ENCODE data around the gene ZNF488. TPM values are rescaled to one million over a fixed set of nuclear protein-coding genes. Genes with fewer than 3 reads are reported as not detected.

The ZNF488 gene
- total RNA-seq, 4 donors from 2014 or later = 0.12 to 0.47 TPM; not detected in 2

GRCh38 chr10:47370878-47371277 is 13.2 kb downstream of the ZNF488 start:
- 63 to 87% methylated on average over 1 to 6 of the region's 7 CpGs for WGBS, 2 donors (ENCODE audit: low coverage in 1 of 2)
- TF ChIP-seq, protein P1, sequence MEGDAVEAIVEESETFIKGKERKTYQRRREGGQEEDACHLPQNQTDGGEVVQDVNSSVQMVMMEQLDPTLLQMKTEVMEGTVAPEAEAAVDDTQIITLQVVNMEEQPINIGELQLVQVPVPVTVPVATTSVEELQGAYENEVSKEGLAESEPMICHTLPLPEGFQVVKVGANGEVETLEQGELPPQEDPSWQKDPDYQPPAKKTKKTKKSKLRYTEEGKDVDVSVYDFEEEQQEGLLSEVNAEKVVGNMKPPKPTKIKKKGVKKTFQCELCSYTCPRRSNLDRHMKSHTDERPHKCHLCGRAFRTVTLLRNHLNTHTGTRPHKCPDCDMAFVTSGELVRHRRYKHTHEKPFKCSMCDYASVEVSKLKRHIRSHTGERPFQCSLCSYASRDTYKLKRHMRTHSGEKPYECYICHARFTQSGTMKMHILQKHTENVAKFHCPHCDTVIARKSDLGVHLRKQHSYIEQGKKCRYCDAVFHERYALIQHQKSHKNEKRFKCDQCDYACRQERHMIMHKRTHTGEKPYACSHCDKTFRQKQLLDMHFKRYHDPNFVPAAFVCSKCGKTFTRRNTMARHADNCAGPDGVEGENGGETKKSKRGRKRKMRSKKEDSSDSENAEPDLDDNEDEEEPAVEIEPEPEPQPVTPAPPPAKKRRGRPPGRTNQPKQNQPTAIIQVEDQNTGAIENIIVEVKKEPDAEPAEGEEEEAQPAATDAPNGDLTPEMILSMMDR (IDR thresholded peaks at IDR 0.05) = no peak
- no peak for TF ChIP-seq POLR2A (IDR thresholded peaks at IDR 0.05)
- TF ChIP-seq POLR2AphosphoS5 (IDR thresholded peaks at IDR 0.05) = no peak
- no peak for TF ChIP-seq EP300 (IDR thresholded peaks at IDR 0.05)
- H3K36me3 ChIP-seq = no peaks in the 10 kb centered on the region
- H3K27ac ChIP-seq = no peak overlapping the region
- no peaks in the 10 kb centered on the region for H3K9me3 ChIP-seq
- no peak for ATAC-seq
- no peak overlapping the region for H3K4me3 ChIP-seq
- H3K27me3 ChIP-seq = no peaks in the 10 kb centered on the region
- peaks cover 0 to 12% (median 7%) of the 10 kb centered on the region in 3 donors for H3K4me1 ChIP-seq

- Histone ChIP-seq H3K36me3 (no peaks in the 10 kb centered on the region), H3K27me3 (no peaks in the 10 kb centered on the region), H3K4me3 (no peak overlapping the region), H3K4me1 (peaks cover 0 to 10% (median 6%) of the 10 kb centered on the region in 3 donors), H3K9me3 (no peaks in the 10 kb centered on the region), H3K27ac (no peak overlapping the region)
- no peak for ATAC-seq
- WGBS, 2 donors (ENCODE audit: low coverage in 1 of 2) = 93 to 97% methylated on average over 3 to 10 of the region's 11 CpGs
- no peak for TF ChIP-seq POLR2AphosphoS5 (IDR thresholded peaks at IDR 0.05)
- no peak for TF ChIP-seq POLR2A (IDR thresholded peaks at IDR 0.05)
- TF ChIP-seq, protein P1 (IDR thresholded peaks at IDR 0.05) = no peak
- no peak for TF ChIP-seq EP300 (IDR thresholded peaks at IDR 0.05)
Measured at GRCh38 chr10:47370015-47370767, 13.9 kb downstream of the ZNF488 start.

DNA sequence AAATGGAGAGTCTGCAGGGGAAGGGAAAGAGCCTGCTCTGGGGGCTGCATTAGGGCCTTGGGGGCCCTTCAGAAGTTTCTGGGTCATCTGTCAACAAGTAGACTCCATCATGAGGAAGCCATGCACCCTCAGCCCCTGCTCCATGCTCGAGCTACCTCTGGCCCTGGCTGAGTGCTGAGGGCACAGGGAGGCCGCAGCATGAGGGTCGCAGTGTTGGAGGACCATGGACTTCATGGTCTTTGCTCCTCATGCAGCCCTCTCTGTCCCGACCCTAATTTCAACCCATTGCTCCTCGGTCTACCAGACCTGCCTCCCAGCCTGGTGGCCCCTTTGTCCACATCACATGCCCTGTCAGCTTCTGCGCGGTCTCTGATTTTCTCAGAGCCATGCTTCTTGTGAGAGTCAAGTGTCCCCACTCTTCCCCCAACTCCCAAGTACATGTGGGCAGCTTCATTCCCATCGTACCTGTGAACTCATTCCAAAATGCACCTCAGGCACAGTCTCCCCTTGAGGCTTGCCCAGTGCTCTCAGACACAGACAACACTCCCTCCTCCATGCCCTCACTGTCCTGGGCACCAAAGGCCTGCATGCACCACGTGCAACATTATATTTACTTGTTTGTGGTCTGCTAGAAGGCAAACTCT is 14.7 kb downstream of the ZNF488 start:
- WGBS, 2 donors (ENCODE audit: low coverage in 1 of 2) = 67 to 93% methylated on average over 4 to 7 of the region's 9 CpGs
- Histone ChIP-seq H3K27ac (no peak overlapping the region), H3K4me3 (no peak overlapping the region), H3K36me3 (no peaks in the 10 kb centered on the region), H3K27me3 (no peaks in the 10 kb centered on the region), H3K4me1 (peaks cover 0 to 2% (median 0%) of the 10 kb centered on the region in 3 donors), H3K9me3 (no peaks in the 10 kb centered on the region)
- no peak for ATAC-seq
- TF ChIP-seq EP300 (IDR thresholded peaks at IDR 0.05) (no peak), POLR2AphosphoS5 (IDR thresholded peaks at IDR 0.05) (no peak), POLR2A (IDR thresholded peaks at IDR 0.05) (no peak)
- TF ChIP-seq, protein P1 (IDR thresholded peaks at IDR 0.05) = no peak

DNA sequence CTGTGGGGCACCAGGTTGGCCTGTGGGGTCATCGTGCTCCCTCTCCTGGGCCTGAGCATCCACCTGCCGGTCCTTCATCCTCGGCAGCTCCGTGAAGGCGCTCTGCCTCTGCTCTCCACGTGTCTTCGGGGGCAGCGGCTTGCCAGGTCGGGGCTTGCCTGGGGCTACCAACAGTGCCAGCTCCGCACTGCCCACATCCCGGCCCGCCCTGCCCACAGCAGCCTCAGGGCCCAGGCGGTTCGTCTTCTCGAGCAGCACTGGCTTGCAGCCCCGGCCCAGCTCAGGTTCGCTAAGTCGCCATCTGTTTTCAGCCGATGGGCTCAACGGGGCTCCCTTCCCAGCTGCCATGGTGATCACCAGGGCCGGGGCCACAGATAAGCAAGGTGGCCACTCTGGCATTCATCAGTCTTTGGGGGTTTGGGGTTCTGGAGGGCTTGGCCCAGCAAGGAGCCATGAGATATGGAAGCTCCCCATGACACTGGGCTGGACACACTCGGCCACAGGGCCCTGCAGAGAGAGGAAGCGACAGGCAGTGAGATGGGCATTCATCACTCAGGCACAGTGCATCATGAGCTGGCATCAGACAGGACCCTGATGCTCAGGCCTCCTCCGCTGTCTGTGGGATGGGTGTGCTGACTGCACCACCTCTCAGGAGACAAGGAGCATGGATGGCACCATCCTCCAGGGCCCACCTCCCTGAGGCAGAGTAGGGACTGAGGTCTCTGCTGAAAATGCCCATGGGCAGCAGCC is 15.5 kb downstream of the ZNF488 start:
- TF ChIP-seq POLR2A (IDR thresholded peaks at IDR 0.05) = no peak
- TF ChIP-seq, protein P1 (IDR thresholded peaks at IDR 0.05) = no peak
- no peak for TF ChIP-seq POLR2AphosphoS5 (IDR thresholded peaks at IDR 0.05)
- TF ChIP-seq EP300 (IDR thresholded peaks at IDR 0.05) = no peak
- Histone ChIP-seq H3K27ac (no peak overlapping the region), H3K27me3 (no peaks in the 10 kb centered on the region), H3K9me3 (no peaks in the 10 kb centered on the region), H3K4me1 (no peaks in the 10 kb centered on the region), H3K4me3 (no peak overlapping the region), H3K36me3 (no peaks in the 10 kb centered on the region)
- no CpG with 5 or more reads among the region's 24 CpGs for WGBS, 2 donors (ENCODE audit: low coverage in 1 of 2)
- ATAC-seq = no peak

All from gastroesophageal sphincter (tissue), 4 donors.